Measurements from ENCODE around the gene NGRN. TPM values are rescaled to one million over a fixed set of nuclear protein-coding genes. Genes with fewer than 3 reads are reported as not detected.

The NGRN gene
- total RNA-seq, 1 donor from 2014 or later: 44.3 TPM

Other genes with a start within 250 kb of the NGRN start
- 111 and 119 TPM in 2 replicates for gene IDH2, start 163.2 kb upstream of the NGRN start, total RNA-seq
- gene SEMA4B, start 64.3 kb upstream of the NGRN start, total RNA-seq: 17.5 and 18.9 TPM in 2 replicates
- 149 and 156 TPM in 2 replicates for gene CIB1, start 31.7 kb upstream of the NGRN start, total RNA-seq
- 9.9 and 11.9 TPM in 2 replicates for gene GDPGP1, start 31.5 kb upstream of the NGRN start, total RNA-seq
- 0.44 and 1.4 TPM in 2 replicates for gene TTLL13, start 16.1 kb upstream of the NGRN start, total RNA-seq
- 1.2 and 2.3 TPM in 2 replicates for gene ZNF774, start 86.6 kb downstream of the NGRN start, total RNA-seq
- gene IQGAP1, start 122.6 kb downstream of the NGRN start, total RNA-seq: 154 and 160 TPM in 2 replicates

All from activated CD4-positive, alpha-beta T cell treated with anti-CD3 and anti-CD28 coated beads, Interleukin-2, amount 10 ng/mL, durations not matched to agents 24 days and 14 days (primary cell).